ES-I3 (cell line): ENCODE measurements around the gene TMEM89.

Experiments used
- H3K36me3 ChIP-seq: 2 replicates; pipeline ENCODE4 v1.6.1; 2013; ENCODE audit warnings: mild to moderate bottlenecking, low read length, control low read depth, moderate library complexity; ENCODE audit not compliant: insufficient read depth
- H3K4me1 ChIP-seq: 2 replicates; pipeline ENCODE4 v1.6.1; 2013; ENCODE audit warnings: mild to moderate bottlenecking, control low read depth, low read length; ENCODE audit not compliant: insufficient read depth
- H3K9ac ChIP-seq: 2 replicates; pipeline ENCODE4 v1.6.1; 2013; ENCODE audit warnings: low read depth, mild to moderate bottlenecking, low read length, moderate library complexity
- H3K9me3 ChIP-seq: 2 replicates; pipeline ENCODE4 v1.6.1; 2013; ENCODE audit warnings: mild to moderate bottlenecking, low read length, moderate library complexity; ENCODE audit not compliant: control insufficient read depth, insufficient read depth

TMEM89 gene

GRCh38 chr3:48572517-48572916 lies 49.1 kb downstream of the TMEM89 start:
- no peak overlapping the region for H3K9ac ChIP-seq
- no peaks in the 10 kb centered on the region for H3K9me3 ChIP-seq
- no peaks in the 10 kb centered on the region for H3K4me1 ChIP-seq
- H3K36me3 ChIP-seq = peaks cover 24% of the 10 kb centered on the region

DNA sequence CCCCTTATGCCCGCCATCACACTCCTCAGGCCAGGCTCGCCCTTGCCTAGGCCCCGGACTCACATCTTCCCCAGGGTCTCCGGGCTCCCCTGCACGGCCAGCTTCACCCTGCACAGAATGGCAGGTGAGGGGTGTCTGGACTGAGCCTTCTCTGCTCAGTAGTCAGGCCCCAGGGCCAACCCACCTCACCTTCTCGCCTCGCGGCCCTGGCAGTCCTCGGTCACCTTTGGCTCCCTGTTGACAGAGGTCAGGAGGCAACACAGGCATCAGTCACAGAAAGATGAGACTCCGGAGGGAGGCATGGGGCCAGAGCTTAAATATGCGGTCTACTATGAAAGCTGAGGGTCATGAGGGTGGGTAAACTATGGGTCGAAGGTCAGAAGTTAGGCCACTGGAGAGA lies 49.6 kb downstream of the TMEM89 start:
- Histone ChIP-seq H3K9ac (no peak overlapping the region), H3K36me3 (peaks cover 18% of the 10 kb centered on the region; the same call in 1 of the 2 replicates), H3K4me1 (no peaks in the 10 kb centered on the region), H3K9me3 (no peaks in the 10 kb centered on the region)
